ENCODE data around the gene IL22. TPM values are rescaled to one million over a fixed set of nuclear protein-coding genes. Genes with fewer than 3 reads are reported as not detected.

Gene IL22
- total and polyA plus RNA-seq, 8 donors: 0.15 TPM; not detected in 7

DNA sequence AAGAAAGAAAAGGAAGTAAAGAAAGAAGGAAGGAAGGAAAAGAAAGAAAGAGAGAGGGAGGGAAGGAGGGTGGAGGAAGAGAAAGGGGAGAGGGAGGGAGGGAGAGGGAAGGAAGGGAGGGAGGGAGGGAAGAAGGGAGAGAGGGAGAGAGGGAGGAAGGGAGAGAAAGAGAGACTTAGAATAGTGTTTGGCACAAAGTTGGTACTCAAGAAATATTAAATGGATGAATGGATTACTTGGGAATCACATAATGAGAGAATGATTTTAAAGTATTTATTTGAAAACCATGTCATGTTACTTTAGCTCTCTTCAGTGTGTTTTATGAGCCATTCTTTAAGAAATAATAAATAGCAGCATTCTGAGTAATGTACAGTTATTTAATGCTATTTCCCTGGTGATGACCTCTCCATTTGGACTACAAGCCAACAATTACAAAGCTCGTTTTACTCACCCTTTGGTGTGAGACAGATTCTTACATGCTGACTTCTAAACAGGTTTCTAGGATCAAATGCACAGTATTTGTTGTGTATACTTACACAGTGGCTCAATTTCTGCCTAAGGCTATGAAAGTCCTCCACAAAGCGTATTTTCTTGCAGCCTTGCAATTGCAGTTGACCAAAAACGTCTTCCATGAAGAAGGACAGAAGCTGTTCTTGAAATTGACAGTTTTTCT lies 28.7 kb downstream of the IL22 start:
- Histone ChIP-seq H3K9me3 (no peaks in the 10 kb centered on the region), H3K27me3 (no peaks in the 10 kb centered on the region), H3K36me3 (no peaks in the 10 kb centered on the region), H3K4me1 (peaks cover 0 to 16% (median 13%) of the 10 kb centered on the region in 4 donors), H3K27ac (no peak overlapping the region), H3K4me3 (no peak overlapping the region)
- TF ChIP-seq POLR2A (IDR thresholded peaks at IDR 0.05): no peak
- TF ChIP-seq, protein P1, sequence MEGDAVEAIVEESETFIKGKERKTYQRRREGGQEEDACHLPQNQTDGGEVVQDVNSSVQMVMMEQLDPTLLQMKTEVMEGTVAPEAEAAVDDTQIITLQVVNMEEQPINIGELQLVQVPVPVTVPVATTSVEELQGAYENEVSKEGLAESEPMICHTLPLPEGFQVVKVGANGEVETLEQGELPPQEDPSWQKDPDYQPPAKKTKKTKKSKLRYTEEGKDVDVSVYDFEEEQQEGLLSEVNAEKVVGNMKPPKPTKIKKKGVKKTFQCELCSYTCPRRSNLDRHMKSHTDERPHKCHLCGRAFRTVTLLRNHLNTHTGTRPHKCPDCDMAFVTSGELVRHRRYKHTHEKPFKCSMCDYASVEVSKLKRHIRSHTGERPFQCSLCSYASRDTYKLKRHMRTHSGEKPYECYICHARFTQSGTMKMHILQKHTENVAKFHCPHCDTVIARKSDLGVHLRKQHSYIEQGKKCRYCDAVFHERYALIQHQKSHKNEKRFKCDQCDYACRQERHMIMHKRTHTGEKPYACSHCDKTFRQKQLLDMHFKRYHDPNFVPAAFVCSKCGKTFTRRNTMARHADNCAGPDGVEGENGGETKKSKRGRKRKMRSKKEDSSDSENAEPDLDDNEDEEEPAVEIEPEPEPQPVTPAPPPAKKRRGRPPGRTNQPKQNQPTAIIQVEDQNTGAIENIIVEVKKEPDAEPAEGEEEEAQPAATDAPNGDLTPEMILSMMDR (IDR thresholded peaks at IDR 0.05): no peak
- no peak for TF ChIP-seq EP300 (IDR thresholded peaks at IDR 0.05)
- TF ChIP-seq POLR2AphosphoS5 (IDR thresholded peaks at IDR 0.05): no peak
- no peak for DNase-seq
- intact Hi-C loops (cut with DNase I; ENCODE audit: low total_unique reads): loop anchor here (5.0 kb wide), 1 partner anchor 93 kb away; no protein-coding TSS in a partner anchor
- 60 to 67% (median 62%) methylated on average over 3 of the region's 3 CpGs for WGBS, 5 donors

DNA sequence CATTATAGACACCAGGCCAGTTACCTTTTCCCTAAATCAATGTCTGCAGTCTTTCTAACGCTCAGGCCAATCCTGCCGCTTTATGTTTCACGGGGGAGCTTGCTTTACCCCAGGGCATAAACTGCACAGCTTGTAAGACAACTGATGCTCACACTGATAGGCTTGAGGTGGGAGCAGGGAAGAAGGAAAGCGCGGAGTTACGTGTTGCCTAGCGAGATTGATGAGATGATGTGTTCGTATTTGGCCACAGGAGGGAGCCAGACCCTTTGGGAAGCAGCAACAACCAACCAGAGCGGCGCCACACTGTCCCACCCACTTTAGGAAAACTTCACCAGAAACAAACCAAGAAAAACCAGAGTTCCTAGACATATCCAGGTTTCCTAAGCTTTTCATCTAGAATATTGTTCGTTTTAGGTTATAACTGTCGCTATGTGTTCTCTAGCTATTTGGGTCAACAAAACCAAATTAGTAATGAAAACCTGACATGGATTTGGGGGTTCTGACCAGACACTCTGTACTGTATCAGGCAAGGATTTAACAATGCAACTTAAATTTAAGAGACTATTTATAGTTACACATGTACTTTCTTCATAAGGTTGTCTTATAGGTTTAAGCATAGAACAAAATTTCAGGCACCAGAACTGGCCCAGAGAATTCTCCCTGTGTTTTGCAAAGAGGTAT lies 30.2 kb downstream of the IL22 start:
- no peaks in the 10 kb centered on the region for H3K9me3 ChIP-seq
- no peak overlapping the region for H3K27ac ChIP-seq
- TF ChIP-seq POLR2AphosphoS5 (IDR thresholded peaks at IDR 0.05): peak in 1 of 3 donors; percentile 37
- no peak for TF ChIP-seq POLR2A (IDR thresholded peaks at IDR 0.05)
- TF ChIP-seq EP300 (IDR thresholded peaks at IDR 0.05): no peak
- TF ChIP-seq, protein P1 (IDR thresholded peaks at IDR 0.05): peak in 5 of 7 experiments; percentile 47 to 85 (median 81)
- no peaks in the 10 kb centered on the region for H3K27me3 ChIP-seq
- peak overlapping the region in 2 of 4 donors; percentile 12 to 20 for H3K4me3 ChIP-seq
- no peaks in the 10 kb centered on the region for H3K36me3 ChIP-seq
- intact Hi-C loops (cut with DNase I; ENCODE audit: low total_unique reads): no loop called here
- DNase-seq: peak; percentile 85 to 95
- H3K4me1 ChIP-seq: peaks cover 0 to 16% (median 13%) of the 10 kb centered on the region in 4 donors
- 2 to 3% (median 3%) methylated on average over 12 of the region's 12 CpGs for WGBS, 5 donors

GRCh38 chr12:68222326-68222725 lies 31.1 kb downstream of the IL22 start:
- H3K27me3 ChIP-seq: peaks cover 0 to 2% (median 0%) of the 10 kb centered on the region in 3 donors
- H3K36me3 ChIP-seq: no peaks in the 10 kb centered on the region
- intact Hi-C loops (cut with DNase I; ENCODE audit: low total_unique reads): no loop called here
- no peaks in the 10 kb centered on the region for H3K9me3 ChIP-seq
- WGBS, 5 donors: 43 to 52% (median 49%) methylated on average over 6 of the region's 6 CpGs
- no peak for TF ChIP-seq POLR2AphosphoS5 (IDR thresholded peaks at IDR 0.05)
- TF ChIP-seq, protein P1 (IDR thresholded peaks at IDR 0.05): no peak
- no peak for TF ChIP-seq POLR2A (IDR thresholded peaks at IDR 0.05)
- TF ChIP-seq EP300 (IDR thresholded peaks at IDR 0.05): no peak
- DNase-seq: peak in 1 of 2 donors; percentile 64
- no peak overlapping the region for H3K27ac ChIP-seq
- peaks cover 0 to 16% (median 13%) of the 10 kb centered on the region in 4 donors for H3K4me1 ChIP-seq
- no peak overlapping the region for H3K4me3 ChIP-seq

DNA sequence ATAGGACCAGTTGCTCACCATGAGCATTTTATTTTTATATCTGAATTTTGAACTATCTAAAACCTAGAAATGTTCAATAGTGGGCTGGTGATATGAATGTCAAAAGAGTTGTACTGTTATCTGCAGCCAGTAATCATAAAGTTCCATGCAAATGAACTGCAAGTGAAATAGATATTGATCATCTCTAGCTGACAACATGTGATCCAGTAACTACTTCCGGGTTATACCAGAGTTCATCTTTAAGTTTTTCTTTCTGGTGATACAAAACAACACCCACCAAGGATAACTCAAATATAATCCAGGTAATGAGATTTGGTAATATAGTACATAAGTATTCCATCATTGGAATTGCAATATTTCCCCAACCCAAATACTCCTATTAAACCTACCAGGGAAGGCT lies 31.9 kb downstream of the IL22 start:
- Histone ChIP-seq H3K4me3 (no peak overlapping the region), H3K9me3 (no peaks in the 10 kb centered on the region), H3K27ac (no peak overlapping the region), H3K27me3 (peaks cover 0 to 10% (median 3%) of the 10 kb centered on the region in 3 donors), H3K36me3 (no peaks in the 10 kb centered on the region), H3K4me1 (peaks cover 0 to 16% (median 13%) of the 10 kb centered on the region in 4 donors)
- intact Hi-C loops (cut with DNase I; ENCODE audit: low total_unique reads): no loop called here
- 76 to 81% (median 78%) methylated on average over 1 of the region's 1 CpG for WGBS, 5 donors
- DNase-seq: no peak
- TF ChIP-seq EP300 (IDR thresholded peaks at IDR 0.05) (no peak), POLR2A (IDR thresholded peaks at IDR 0.05) (no peak), POLR2AphosphoS5 (IDR thresholded peaks at IDR 0.05) (no peak)
- TF ChIP-seq, protein P1 (IDR thresholded peaks at IDR 0.05): no peak

Data from stomach (tissue), 9 donors.